Stimulated activated CD4-positive, alpha-beta T cell treated with anti-CD3 and anti-CD28 coated beads, Interleukin-1b, Interleukin-23, amount 100 ng/mL, for 48 hours (primary cell): ENCODE measurements around the gene SEMA4D.

Source experiments
- DNase-seq: peaks from one replicate; pipeline ENCODE4 v3.0.0-alpha.2; 2020

Gene SEMA4D

GRCh38 chr9:89342948-89343347 is 155.0 kb downstream of the SEMA4D start:
- no peak for DNase-seq

- DNase-seq: no peak
Observed at GRCh38 chr9:89342213-89342612, 155.7 kb downstream of the SEMA4D start.

DNA sequence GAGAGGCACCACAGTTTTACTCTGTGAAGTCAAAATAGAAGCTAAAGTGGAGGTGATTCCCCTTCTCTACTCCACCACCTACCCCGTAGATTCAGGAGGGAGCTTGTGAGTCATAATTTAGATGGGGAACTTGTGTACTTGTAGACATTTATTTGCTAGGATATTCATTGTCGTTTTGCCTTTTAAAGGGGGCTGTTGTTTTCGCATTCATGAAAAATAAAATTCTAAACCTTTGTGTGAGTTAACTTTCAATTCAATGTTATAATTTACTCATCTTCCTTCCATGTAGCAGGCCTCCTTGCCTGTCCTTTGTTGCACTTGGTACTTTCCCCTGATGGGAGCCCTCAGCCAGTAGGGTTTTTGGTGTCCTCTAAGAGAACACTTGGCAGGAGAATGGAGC is 157.6 kb downstream of the SEMA4D start:
- no peak for DNase-seq

DNA sequence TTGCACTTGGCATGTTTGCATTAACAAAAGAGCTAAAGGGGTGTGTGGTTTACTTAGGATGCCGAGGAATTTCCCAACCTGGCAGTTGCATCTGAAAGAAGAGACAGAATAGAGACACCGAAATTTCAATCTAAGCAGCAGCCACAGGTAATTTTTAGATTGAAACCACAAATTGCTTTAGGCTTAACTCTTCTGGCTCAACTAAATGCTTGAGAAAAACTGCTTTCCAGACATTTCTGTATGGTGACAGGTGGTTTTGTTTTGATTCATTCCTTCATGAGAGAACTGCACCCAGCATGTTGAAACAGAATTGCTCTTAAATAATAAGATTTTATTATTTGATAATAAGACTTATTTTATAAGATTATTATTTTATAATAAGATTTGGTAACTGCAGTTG is 158.1 kb downstream of the SEMA4D start:
- no peak for DNase-seq

GRCh38 chr9:89330513-89330912 is 167.4 kb downstream of the SEMA4D start:
- no peak for DNase-seq

GRCh38 chr9:89329917-89330316 is 168.0 kb downstream of the SEMA4D start:
- no peak for DNase-seq

- no peak for DNase-seq
Observed at GRCh38 chr9:89328064-89328463, 169.8 kb downstream of the SEMA4D start.

DNA sequence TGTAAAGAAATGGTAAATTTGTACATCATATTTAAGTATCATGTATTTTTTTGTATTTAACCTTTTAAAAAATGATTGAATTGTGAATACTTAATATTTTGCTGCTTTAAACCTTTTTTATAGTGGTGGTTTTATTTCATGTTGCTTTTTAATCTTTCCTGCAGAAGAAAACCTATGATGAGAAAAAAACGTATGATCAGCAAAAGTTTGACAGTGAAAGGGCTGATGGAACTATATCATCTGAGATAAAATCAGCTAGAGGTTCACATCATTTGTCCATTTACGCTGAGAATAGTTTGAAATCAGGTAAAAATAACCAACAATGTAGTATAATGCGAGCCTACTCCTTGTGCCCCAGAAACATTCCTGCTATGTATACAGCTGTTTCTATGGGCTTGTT is 172.2 kb downstream of the SEMA4D start:
- DNase-seq: no peak

- DNase-seq: no peak
Observed at GRCh38 chr9:89323390-89323789, 174.5 kb downstream of the SEMA4D start.

- DNase-seq: no peak
Observed at GRCh38 chr9:89319015-89319905, 178.7 kb downstream of the SEMA4D start.

- peak; percentile 95 for DNase-seq
Observed at GRCh38 chr9:89318123-89319014, 179.5 kb downstream of the SEMA4D start, which contains the start of gene SECISBP2. Gene SECISBP2 (plus strand): TSS chr9:89318500. CDS start chr9:89318577, 77 bp downstream.

DNA sequence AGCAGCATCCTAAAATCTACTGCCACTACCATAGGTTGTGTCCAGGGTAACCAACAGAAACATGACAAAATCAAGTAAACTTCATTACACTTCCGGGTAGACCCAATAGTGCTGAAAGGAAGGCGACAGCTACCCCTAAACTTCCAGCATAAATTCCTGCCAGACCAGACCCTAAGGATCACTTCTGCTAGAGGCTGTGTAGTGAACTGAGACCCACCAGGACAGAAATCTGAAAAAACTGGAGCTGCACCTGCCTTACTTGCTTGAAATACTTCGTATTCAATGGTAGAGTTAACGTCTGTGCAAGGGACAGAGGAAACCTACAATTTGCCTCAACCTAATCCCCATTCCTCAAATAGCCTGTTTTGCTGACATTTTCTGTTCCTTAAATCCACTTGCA is 180.6 kb downstream of the SEMA4D start:
- no peak for DNase-seq

- DNase-seq: no peak
Observed at GRCh38 chr9:89315482-89315881, 182.4 kb downstream of the SEMA4D start.

GRCh38 chr9:89314955-89315354 is 183.0 kb downstream of the SEMA4D start:
- DNase-seq: no peak

- DNase-seq: no peak
Observed at GRCh38 chr9:89313842-89314241, 184.1 kb downstream of the SEMA4D start.

DNA sequence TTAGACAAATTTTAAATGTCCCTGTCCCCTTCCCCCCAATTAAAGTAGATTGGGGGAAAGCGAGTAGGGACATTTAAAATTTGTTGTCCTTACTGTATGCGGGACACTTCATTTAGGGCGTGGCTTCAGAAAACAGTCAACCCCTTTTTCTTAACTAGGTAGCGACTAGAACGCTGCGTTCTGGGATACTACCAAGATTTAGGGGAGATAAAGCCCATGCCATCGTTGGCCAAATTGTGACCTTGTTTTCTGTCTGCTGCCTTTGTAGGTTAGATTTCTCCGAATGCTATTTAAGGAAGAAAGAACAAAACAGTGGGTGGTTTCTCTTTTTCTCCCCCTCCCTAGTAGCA is 185.7 kb downstream of the SEMA4D start:
- no peak for DNase-seq

- DNase-seq: no peak
Observed at GRCh38 chr9:89311346-89312221, 186.3 kb downstream of the SEMA4D start.
